ENCODE results near the gene OR10A6. TPM values are rescaled to one million over a fixed set of nuclear protein-coding genes. Genes with fewer than 3 reads are reported as not detected.

OR10A6 gene
- total and polyA plus RNA-seq, 9 of the 15 experiments (the other 6 are each of a cell fraction or from before 2014, with no cell fraction given) = not detected

- 0% methylated on average over 1 of the region's 1 CpG for WGBS (ENCODE audit: insufficient coverage, low coverage, missing lambda C conversion rate)
- no peaks in the 10 kb centered on the region for H3K9me3 ChIP-seq (replicated peaks; ENCODE audit: control insufficient read depth, insufficient read depth, low read depth, low read length)
- H3K36me3 ChIP-seq (ENCODE audit: control insufficient read depth, insufficient read depth, low read length) = no peaks in the 10 kb centered on the region
- DNase-seq (ENCODE audit: extremely low read depth in 1 of 4, low spot score in 3 of 4) (no peak), ATAC-seq (no peak; the same call in 2 of the 3 replicates), FAIRE-seq (no peak)
- TF ChIP-seq GTF2A2 (tag; IDR thresholded peaks at IDR 0.05) = no peak
- TF ChIP-seq CXXC5 (CRISPR knock-in tag; IDR thresholded peaks at IDR 0.05) = no peak
- TF ChIP-seq BRF1 (IDR thresholded peaks at IDR 0.05; ENCODE audit: borderline replicate concordance, extremely low read depth, insufficient read length) = no peak
- H3K9ac ChIP-seq (ENCODE audit: insufficient read depth in 1 of 2, low read depth in 2 of 2, low read length in 2 of 2) = no peak overlapping the region
- H3K27ac ChIP-seq (ENCODE audit: extremely low read depth, low read depth, low read length) = no peak overlapping the region
- no peaks in the 10 kb centered on the region for H3K79me2 ChIP-seq (ENCODE audit: control insufficient read depth, insufficient read depth, low read length)
- in situ Hi-C loops (cut with MboI) (no loop called here), intact Hi-C loops (cut with micrococcal nuclease) (no loop called here)
- no peak overlapping the region for H3K4me2 ChIP-seq (ENCODE audit: insufficient read depth, low read length)
- CTCF ChIA-PET (ENCODE audit: low intra/inter-chr PET ratio) = no interaction called here
- H3K9me1 ChIP-seq (ENCODE audit: control insufficient read depth, insufficient read depth, low read length) = no peaks in the 10 kb centered on the region
- POLR2A ChIA-PET = no interaction called here
- no TSS peak for BruUV-seq (replicated peaks)
- H3K4me1 ChIP-seq (replicated peaks in 1 of 2; ENCODE audit: control insufficient read depth in 2 of 2, insufficient read depth in 2 of 2, low read length in 2 of 2) = peaks cover 0 to 3% of the 10 kb centered on the region in 2 experiments; a peak in 1 of 5 replicates
- H3K4me3 ChIP-seq = no peak overlapping the region
- no peaks in the 10 kb centered on the region for H4K20me1 ChIP-seq (replicated peaks; ENCODE audit: control insufficient read depth, insufficient read depth, low read length)
- no peaks in the 10 kb centered on the region for H3K27me3 ChIP-seq (ENCODE audit: control insufficient read depth in 2 of 2, insufficient read depth in 2 of 2, low read length in 2 of 2)
- no peak overlapping the region for H2AFZ ChIP-seq (ENCODE audit: low read depth, low read length)
Measured at GRCh38 chr11:7967097-7967496, 36.0 kb upstream of the OR10A6 start.

GRCh38 chr11:7965386-7965785 lies 34.3 kb upstream of the OR10A6 start, which contains the start of gene NLRP10:
Gene NLRP10 (minus strand): TSS chr11:7965447. CDS start chr11:7963495, 1,952 bp downstream.
- no peaks in the 10 kb centered on the region for H3K79me2 ChIP-seq (ENCODE audit: control insufficient read depth, insufficient read depth, low read length)
- no peak within 1 kb of the TSS for H3K4me3 ChIP-seq
- no peaks in the 10 kb centered on the region for H3K9me3 ChIP-seq (replicated peaks; ENCODE audit: control insufficient read depth, insufficient read depth, low read depth, low read length)
- DNase-seq (ENCODE audit: extremely low read depth in 1 of 4, low spot score in 3 of 4) (no peak), ATAC-seq (no peak), FAIRE-seq (no peak)
- intact Hi-C loops (cut with micrococcal nuclease) = no loop called here
- no peak within 1 kb of the TSS for H3K4me2 ChIP-seq (ENCODE audit: insufficient read depth, low read length)
- peaks cover 0 to 3% of the 10 kb centered on the region in 2 experiments; a peak in 1 of 5 replicates for H3K4me1 ChIP-seq (replicated peaks in 1 of 2; ENCODE audit: control insufficient read depth in 2 of 2, insufficient read depth in 2 of 2, low read length in 2 of 2)
- no peak within 1 kb of the TSS for H2AFZ ChIP-seq (ENCODE audit: low read depth, low read length)
- 9% methylated on average over 1 of the region's 1 CpG for WGBS (ENCODE audit: insufficient coverage, low coverage, missing lambda C conversion rate)
- no peaks in the 10 kb centered on the region for H3K36me3 ChIP-seq (ENCODE audit: control insufficient read depth, insufficient read depth, low read length)
- POLR2A ChIA-PET = interaction anchor here (0.7 kb wide), 1 partner anchor 173 kb away, joined by 3 read pairs; no protein-coding TSS in a partner anchor
- H3K27ac ChIP-seq (ENCODE audit: extremely low read depth, low read depth, low read length) = no peak within 1 kb of the TSS
- peaks cover 3 to 11% of the 10 kb centered on the region in 2 experiments; a peak in 4 of 5 replicates for H3K27me3 ChIP-seq (ENCODE audit: control insufficient read depth in 2 of 2, insufficient read depth in 2 of 2, low read length in 2 of 2)
- CTCF ChIA-PET (ENCODE audit: low intra/inter-chr PET ratio) = no interaction called here
- H3K9ac ChIP-seq (ENCODE audit: insufficient read depth in 1 of 2, low read depth in 2 of 2, low read length in 2 of 2) = no peak within 1 kb of the TSS
- in situ Hi-C loops (cut with MboI) = no loop called here
- H4K20me1 ChIP-seq (replicated peaks; ENCODE audit: control insufficient read depth, insufficient read depth, low read length) = no peaks in the 10 kb centered on the region
- BruUV-seq (replicated peaks) = no TSS peak
- no peaks in the 10 kb centered on the region for H3K9me1 ChIP-seq (ENCODE audit: control insufficient read depth, insufficient read depth, low read length)
- no peak for TF ChIP-seq ZNF146 (CRISPR knock-in tag; IDR thresholded peaks at IDR 0.05; ENCODE audit: unreplicated experiment)
- TF ChIP-seq HIVEP1 (CRISPR knock-in tag; IDR thresholded peaks at IDR 0.05) = no peak

Measured in K562 (cell line).